ENCODE measurements around the gene MVB12A. TPM values are rescaled to one million over a fixed set of nuclear protein-coding genes. Genes with fewer than 3 reads are reported as not detected.

The MVB12A gene
- total RNA-seq, 5 donors from 2014 or later (not counting 1 experiment from before 2014, with no cell fraction given): 21.0 to 41.4 (median 35.3) TPM

GRCh38 chr19:17467471-17468301 lies 47.8 kb downstream of the MVB12A start:
- H3K27ac Mint-ChIP-seq: peak overlapping the region; percentile 74 to 96
- ATAC-seq (replicated peaks in 1 of 4) (no peak), DNase-seq (no peak)
- Histone ChIP-seq H3K4me1 (ENCODE audit: control insufficient read depth in 1 of 2, extremely low read depth in 1 of 2, insufficient read depth in 2 of 2, low read length in 2 of 2) (peaks cover 2 to 30% of the 10 kb centered on the region in 2 experiments), H3K4me3 (ENCODE audit: control insufficient read depth in 1 of 2, extremely low read depth in 1 of 2, low read length in 1 of 2) (no peak overlapping the region), H3K9me3 (no peaks in the 10 kb centered on the region), H3K36me3 (ENCODE audit: control insufficient read depth in 2 of 2, extremely low read depth in 1 of 2, insufficient read depth in 1 of 2, low read length in 1 of 2) (no peaks in the 10 kb centered on the region), H3K27ac (ENCODE audit: low read length) (no peak overlapping the region), H3K27me3 (replicated peaks in 1 of 2; ENCODE audit: control insufficient read depth in 2 of 2, extremely low read depth in 1 of 2, insufficient read depth in 2 of 2, low read length in 1 of 2) (peaks cover 0 to 7% of the 10 kb centered on the region in 2 experiments)
- CTCF ChIA-PET: interaction anchor here in 1 of 2 donors (0.6 to 0.7 kb wide), 4 partner anchors 9 to 385 kb away, joined by 3 to 18 read pairs (median 4); no protein-coding TSS in a partner anchor
- WGBS (ENCODE audit: insufficient coverage): no CpG with 5 or more reads among the region's 12 CpGs
- POLR2A ChIA-PET: no interaction called here
- peak overlapping the region in 2 of 3 donors; percentile 39 to 98 for H3K4me3 Mint-ChIP-seq
- no peaks in the 10 kb centered on the region for H3K36me3 Mint-ChIP-seq
- peaks cover 22 to 36% (median 27%) of the 10 kb centered on the region in 3 donors for H3K4me1 Mint-ChIP-seq
- H3K27me3 Mint-ChIP-seq: no peaks in the 10 kb centered on the region
- no peaks in the 10 kb centered on the region for H3K9me3 Mint-ChIP-seq

DNA sequence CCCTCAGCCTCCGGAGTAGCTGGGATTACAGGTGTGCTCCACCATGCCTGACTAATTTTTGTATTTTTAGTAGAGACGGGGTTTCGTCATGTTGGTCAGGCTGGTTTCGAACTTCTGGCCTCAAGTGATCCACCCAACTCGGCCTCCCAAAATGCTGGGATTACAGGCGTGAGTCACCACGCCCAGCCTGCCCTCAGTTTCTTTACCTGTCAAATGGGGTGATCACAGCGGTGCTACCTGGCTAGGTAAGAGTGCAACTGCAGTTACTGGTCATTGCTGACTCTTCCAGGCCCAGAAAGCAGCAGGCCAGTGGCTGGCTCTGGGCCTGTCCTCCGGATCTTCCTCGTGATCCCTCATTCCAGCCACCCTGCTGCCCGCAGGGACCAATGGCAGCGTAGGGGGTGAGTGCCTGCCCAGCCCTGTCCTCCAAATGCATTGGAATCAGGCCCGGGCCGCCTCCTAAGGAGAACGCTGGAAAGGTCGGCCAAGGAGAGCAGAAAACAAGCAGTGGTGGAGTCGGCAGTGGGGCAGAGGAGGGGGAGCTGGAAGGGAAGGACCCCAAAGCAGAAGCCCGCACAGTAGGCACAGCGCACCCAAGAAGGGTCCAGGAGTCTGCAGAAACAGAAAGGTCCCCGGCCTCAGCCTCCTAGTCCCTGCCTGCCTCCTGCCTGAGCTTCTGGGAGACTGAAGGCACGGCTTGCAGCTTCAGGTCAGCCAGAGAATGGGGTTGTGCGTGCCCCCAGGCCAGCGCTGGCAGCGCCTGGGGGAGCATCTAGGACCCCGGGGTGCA lies 48.6 kb downstream of the MVB12A start:
- no peaks in the 10 kb centered on the region for H3K36me3 ChIP-seq (ENCODE audit: control insufficient read depth in 2 of 2, extremely low read depth in 1 of 2, insufficient read depth in 1 of 2, low read length in 1 of 2)
- H3K27ac Mint-ChIP-seq: peak overlapping the region; percentile 88 to 96
- peaks cover 0 to 2% of the 10 kb centered on the region in 2 experiments for H3K27me3 ChIP-seq (replicated peaks in 1 of 2; ENCODE audit: control insufficient read depth in 2 of 2, extremely low read depth in 1 of 2, insufficient read depth in 2 of 2, low read length in 1 of 2)
- WGBS (ENCODE audit: insufficient coverage): 89% methylated on average over 24 of the region's 25 CpGs
- H3K4me3 ChIP-seq (ENCODE audit: control insufficient read depth in 1 of 2, extremely low read depth in 1 of 2, low read length in 1 of 2): no peak overlapping the region
- ChIA-PET POLR2A (no interaction called here), CTCF (interaction anchor here in 1 of 2 donors (0.5 to 0.7 kb wide), 2 partner anchors 138 to 385 kb away, joined by 3 read pairs; no protein-coding TSS in a partner anchor)
- no peaks in the 10 kb centered on the region for H3K9me3 Mint-ChIP-seq
- H3K4me1 ChIP-seq (ENCODE audit: control insufficient read depth in 1 of 2, extremely low read depth in 1 of 2, insufficient read depth in 2 of 2, low read length in 2 of 2): peaks cover 2 to 30% of the 10 kb centered on the region in 2 experiments
- no peaks in the 10 kb centered on the region for H3K36me3 Mint-ChIP-seq
- H3K9me3 ChIP-seq: no peaks in the 10 kb centered on the region
- peaks cover 29 to 36% (median 35%) of the 10 kb centered on the region in 3 donors for H3K4me1 Mint-ChIP-seq
- peak overlapping the region; percentile 69 for H3K27ac ChIP-seq (ENCODE audit: low read length)
- no peak for DNase-seq
- no peaks in the 10 kb centered on the region for H3K27me3 Mint-ChIP-seq
- no peak for ATAC-seq (replicated peaks in 1 of 4)
- peak overlapping the region; percentile 92 to 98 (median 92) for H3K4me3 Mint-ChIP-seq

- Histone ChIP-seq H3K27me3 (replicated peaks in 1 of 2; ENCODE audit: control insufficient read depth in 2 of 2, extremely low read depth in 1 of 2, insufficient read depth in 2 of 2, low read length in 1 of 2) (peaks cover 0 to 2% of the 10 kb centered on the region in 2 experiments), H3K36me3 (ENCODE audit: control insufficient read depth in 2 of 2, extremely low read depth in 1 of 2, insufficient read depth in 1 of 2, low read length in 1 of 2) (no peaks in the 10 kb centered on the region), H3K9me3 (no peaks in the 10 kb centered on the region), H3K4me1 (ENCODE audit: control insufficient read depth in 1 of 2, extremely low read depth in 1 of 2, insufficient read depth in 2 of 2, low read length in 2 of 2) (peaks cover 2 to 30% of the 10 kb centered on the region in 2 experiments), H3K27ac (ENCODE audit: low read length) (peak overlapping the region; percentile 69), H3K4me3 (ENCODE audit: control insufficient read depth in 1 of 2, extremely low read depth in 1 of 2, low read length in 1 of 2) (peak overlapping the region; percentile 32 to 71)
- ATAC-seq (replicated peaks in 1 of 4) (no peak), DNase-seq (peak in 13 of 35 experiments; percentile 17 to 43 (median 27))
- 15% methylated on average over 19 of the region's 19 CpGs for WGBS (ENCODE audit: insufficient coverage)
- Mint-ChIP-seq H3K9me3 (no peaks in the 10 kb centered on the region), H3K36me3 (no peaks in the 10 kb centered on the region), H3K4me3 (peak overlapping the region; percentile 92 to 98 (median 92)), H3K27me3 (no peaks in the 10 kb centered on the region), H3K4me1 (peaks cover 29 to 36% (median 35%) of the 10 kb centered on the region in 3 donors), H3K27ac (peak overlapping the region; percentile 88 to 96)
- ChIA-PET CTCF (interaction anchor here in 1 of 2 donors (0.5 to 0.6 kb wide), 2 partner anchors 137 to 169 kb away, joined by 3 read pairs; no protein-coding TSS in a partner anchor), POLR2A (no interaction called here)
Measured at GRCh38 chr19:17469092-17469480, 49.2 kb downstream of the MVB12A start.

- H3K4me1 Mint-ChIP-seq: peaks cover 29 to 36% (median 35%) of the 10 kb centered on the region in 3 donors
Measured at GRCh38 chr19:17469481-17470067, 49.7 kb downstream of the MVB12A start.

GRCh38 chr19:17470068-17470841 lies 50.4 kb downstream of the MVB12A start, which contains the start of gene SLC27A1:
Gene SLC27A1 (plus strand): TSS chr19:17470524. CDS start chr19:17470541, 17 bp downstream.
- DNase-seq: peak; percentile 71 to 92 (median 84)
- peak; percentile 73 to 78 (median 76) for ATAC-seq (replicated peaks in 1 of 4)
- peak within 1 kb of the TSS; percentile 69 for H3K27ac ChIP-seq (ENCODE audit: low read length)
- Mint-ChIP-seq H3K4me1 (peaks cover 29 to 36% (median 35%) of the 10 kb centered on the region in 3 donors), H3K9me3 (no peaks in the 10 kb centered on the region), H3K4me3 (peak within 1 kb of the TSS; percentile 92 to 98 (median 92)), H3K27me3 (no peaks in the 10 kb centered on the region), H3K27ac (peak within 1 kb of the TSS; percentile 88 to 96), H3K36me3 (no peaks in the 10 kb centered on the region)
- peaks cover 2 to 30% of the 10 kb centered on the region in 2 experiments for H3K4me1 ChIP-seq (ENCODE audit: control insufficient read depth in 1 of 2, extremely low read depth in 1 of 2, insufficient read depth in 2 of 2, low read length in 2 of 2)
- no peaks in the 10 kb centered on the region for H3K27me3 ChIP-seq (replicated peaks in 1 of 2; ENCODE audit: control insufficient read depth in 2 of 2, extremely low read depth in 1 of 2, insufficient read depth in 2 of 2, low read length in 1 of 2)
- H3K36me3 ChIP-seq (ENCODE audit: control insufficient read depth in 2 of 2, extremely low read depth in 1 of 2, insufficient read depth in 1 of 2, low read length in 1 of 2): no peaks in the 10 kb centered on the region
- ChIA-PET POLR2A (interaction anchor here (0.5 to 0.7 kb wide), 2 partner anchors 77 to 249 kb away, joined by 3 to 6 read pairs; partner anchors contain the start of gene MAP1S (in 1 of the 2)), CTCF (no interaction called here)
- WGBS (ENCODE audit: insufficient coverage): under 1% methylated on average over 61 of the region's 67 CpGs
- H3K9me3 ChIP-seq: no peaks in the 10 kb centered on the region
- peak within 1 kb of the TSS; percentile 71 to 83 for H3K4me3 ChIP-seq (ENCODE audit: control insufficient read depth in 1 of 2, extremely low read depth in 1 of 2, low read length in 1 of 2)

More at GRCh38 chr19:17469481-17470067, 49.7 kb downstream of the MVB12A start:
- Histone ChIP-seq H3K27ac (ENCODE audit: low read length) (peak overlapping the region; percentile 69), H3K27me3 (replicated peaks in 1 of 2; ENCODE audit: control insufficient read depth in 2 of 2, extremely low read depth in 1 of 2, insufficient read depth in 2 of 2, low read length in 1 of 2) (no peaks in the 10 kb centered on the region), H3K4me3 (ENCODE audit: control insufficient read depth in 1 of 2, extremely low read depth in 1 of 2, low read length in 1 of 2) (peak overlapping the region; percentile 71 to 83), H3K9me3 (no peaks in the 10 kb centered on the region), H3K36me3 (ENCODE audit: control insufficient read depth in 2 of 2, extremely low read depth in 1 of 2, insufficient read depth in 1 of 2, low read length in 1 of 2) (no peaks in the 10 kb centered on the region), H3K4me1 (ENCODE audit: control insufficient read depth in 1 of 2, extremely low read depth in 1 of 2, insufficient read depth in 2 of 2, low read length in 2 of 2) (peaks cover 2 to 30% of the 10 kb centered on the region in 2 experiments)
- peak overlapping the region; percentile 88 to 96 for H3K27ac Mint-ChIP-seq
- no peaks in the 10 kb centered on the region for H3K27me3 Mint-ChIP-seq
- ChIA-PET CTCF (interaction anchor here in 1 of 2 donors (0.6 kb wide), 1 partner anchor 170 kb away, joined by 3 read pairs; no protein-coding TSS in a partner anchor), POLR2A (interaction anchor here in 1 of 2 donors (0.5 kb wide), 1 partner anchor 76 kb away, joined by 6 read pairs; no protein-coding TSS in a partner anchor)
- ATAC-seq (replicated peaks in 1 of 4) (peak; percentile 82 to 87 (median 82)), DNase-seq (peak; percentile 85 to 98 (median 95))
- H3K9me3 Mint-ChIP-seq: no peaks in the 10 kb centered on the region
- peak overlapping the region; percentile 92 to 98 (median 92) for H3K4me3 Mint-ChIP-seq
- H3K36me3 Mint-ChIP-seq: no peaks in the 10 kb centered on the region
- under 1% methylated on average over 29 of the region's 31 CpGs for WGBS (ENCODE audit: insufficient coverage)

Data from T-cell (primary cell).